Inflammatory macrophage treated with lipopolysaccharide for 4 hours (primary cell): ENCODE results near the gene GCKR.

Source experiments
- DNase-seq: peaks from one replicate; pipeline ENCODE4 v3.0.0-alpha.2; 2020

GCKR gene

GRCh38 chr2:27496357-27497287 is at the start of gene GCKR:
Gene GCKR (plus strand): TSS chr2:27496839. CDS start chr2:27496905, 66 bp downstream.
- peak; percentile 76 for DNase-seq

GRCh38 chr2:27448381-27448780 is 48.3 kb upstream of the GCKR start:
- no peak for DNase-seq

GRCh38 chr2:27451095-27451494 is 45.5 kb upstream of the GCKR start:
- no peak for DNase-seq

DNA sequence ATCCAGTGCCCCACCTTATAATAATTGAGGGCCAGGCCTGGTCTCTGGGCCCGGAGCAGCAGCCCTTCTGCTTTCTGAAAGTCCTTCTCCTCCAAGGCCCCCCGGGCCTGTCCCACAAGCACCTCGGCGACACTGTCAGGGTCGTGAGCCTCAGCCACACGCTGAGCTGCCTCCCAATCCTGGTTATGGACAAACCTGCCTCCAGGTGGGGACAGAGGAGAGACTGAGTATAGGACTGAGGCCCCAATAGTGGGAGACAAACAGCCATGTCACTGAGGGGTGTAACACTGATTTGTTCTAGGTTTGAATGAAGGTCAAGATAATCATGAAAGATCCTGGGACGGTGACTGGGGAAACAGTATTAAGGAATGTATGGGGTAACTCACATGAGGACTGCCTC is 42.7 kb upstream of the GCKR start:
- no peak for DNase-seq

- no peak for DNase-seq
These were observed 35.5 kb upstream of the GCKR start for GRCh38 chr2:27461118-27461517.

DNA sequence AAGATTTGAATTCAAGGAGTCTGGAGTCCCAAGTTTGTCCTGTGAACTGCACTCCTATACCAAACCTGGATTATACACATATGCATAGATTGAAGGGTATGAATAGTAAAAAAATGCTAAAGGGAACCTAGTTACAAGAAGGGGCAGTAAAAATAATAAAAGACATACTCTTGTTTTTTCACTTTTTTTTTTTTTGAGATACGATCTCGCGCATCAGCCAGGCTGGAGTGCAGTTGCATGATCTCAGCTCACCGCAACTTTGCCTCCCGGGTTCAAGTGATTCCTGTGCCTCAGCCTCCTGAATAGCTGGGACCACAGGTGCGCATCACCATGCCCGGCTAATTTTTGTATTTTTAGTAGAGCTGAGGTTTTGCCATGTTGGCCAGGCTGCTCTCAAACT is 32.2 kb upstream of the GCKR start:
- no peak for DNase-seq

GRCh38 chr2:27471961-27472360 is 24.7 kb upstream of the GCKR start:
- DNase-seq: no peak

GRCh38 chr2:27485496-27485895 is 11.1 kb upstream of the GCKR start:
- DNase-seq: no peak

GRCh38 chr2:27489118-27489497 is 7.5 kb upstream of the GCKR start:
- DNase-seq: no peak

DNA sequence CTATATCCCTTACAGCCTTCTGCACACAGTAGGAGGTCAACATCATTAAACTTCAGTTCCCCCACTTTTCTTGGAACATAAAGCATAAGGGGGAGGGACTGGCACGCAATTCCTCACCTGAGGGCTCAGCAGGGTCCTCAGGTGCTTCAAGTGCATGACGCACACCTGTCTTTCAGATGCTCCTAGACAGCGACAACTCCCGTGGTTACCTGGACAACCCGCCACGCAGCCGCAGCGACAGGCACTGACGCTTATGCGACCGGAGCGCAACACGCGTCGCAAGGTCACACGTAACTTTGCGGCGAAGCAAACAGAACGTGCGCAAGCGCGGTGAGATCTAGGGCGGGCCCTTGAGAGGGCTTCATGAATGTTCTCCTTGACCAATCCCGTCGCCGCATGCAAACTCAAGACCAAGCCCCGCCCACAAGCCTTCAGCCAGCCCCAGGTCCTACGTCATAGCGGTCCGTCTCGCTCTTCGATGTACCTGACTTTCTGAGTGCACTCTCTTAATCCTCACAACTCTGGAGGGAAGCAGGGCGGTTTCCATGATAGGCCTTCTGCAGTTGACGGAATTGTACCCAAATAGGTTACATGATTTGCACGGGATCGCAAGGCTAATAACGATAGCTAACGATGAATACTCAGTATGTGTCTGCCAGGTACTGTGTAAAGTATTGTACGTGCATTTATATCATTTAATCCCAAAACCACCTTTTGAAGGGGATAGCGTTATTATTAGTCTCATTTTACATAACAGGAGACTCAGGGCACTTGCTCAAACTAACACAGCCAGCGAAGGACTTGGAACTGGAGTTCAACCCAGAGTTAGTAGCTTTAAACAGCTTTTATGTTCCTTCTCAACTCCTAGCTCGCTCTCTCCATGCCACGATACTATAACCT is 6.9 kb upstream of the GCKR start, which contains the start of gene IFT172:
Gene IFT172, minus strand, starts transcription at position 246 of the 900 bp plus-strand sequence. Its CDS starts 90 bp downstream, at position 156.
- DNase-seq: peak; percentile 100

GRCh38 chr2:27492557-27492956 is 4.1 kb upstream of the GCKR start:
- DNase-seq: no peak

DNA sequence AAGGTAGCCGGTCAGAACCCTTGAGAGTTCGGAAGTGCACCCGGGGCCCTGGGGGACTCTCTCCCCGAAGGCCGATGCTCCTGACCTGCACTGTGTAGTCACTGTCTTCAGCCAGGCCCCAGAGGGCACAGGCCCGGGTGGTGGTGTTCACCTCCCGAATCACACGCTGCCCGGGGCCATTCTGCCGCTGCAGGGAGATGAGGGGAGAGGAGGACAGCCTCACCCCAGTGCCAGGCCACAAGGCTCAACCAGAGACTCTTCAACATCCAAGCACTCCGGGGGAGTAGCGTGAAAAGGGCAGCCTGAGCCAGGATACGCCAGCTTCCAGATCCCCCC is 2.7 kb upstream of the GCKR start:
- no peak for DNase-seq

- DNase-seq: no peak
These were observed 2.2 kb upstream of the GCKR start for GRCh38 chr2:27494284-27494943.

DNA sequence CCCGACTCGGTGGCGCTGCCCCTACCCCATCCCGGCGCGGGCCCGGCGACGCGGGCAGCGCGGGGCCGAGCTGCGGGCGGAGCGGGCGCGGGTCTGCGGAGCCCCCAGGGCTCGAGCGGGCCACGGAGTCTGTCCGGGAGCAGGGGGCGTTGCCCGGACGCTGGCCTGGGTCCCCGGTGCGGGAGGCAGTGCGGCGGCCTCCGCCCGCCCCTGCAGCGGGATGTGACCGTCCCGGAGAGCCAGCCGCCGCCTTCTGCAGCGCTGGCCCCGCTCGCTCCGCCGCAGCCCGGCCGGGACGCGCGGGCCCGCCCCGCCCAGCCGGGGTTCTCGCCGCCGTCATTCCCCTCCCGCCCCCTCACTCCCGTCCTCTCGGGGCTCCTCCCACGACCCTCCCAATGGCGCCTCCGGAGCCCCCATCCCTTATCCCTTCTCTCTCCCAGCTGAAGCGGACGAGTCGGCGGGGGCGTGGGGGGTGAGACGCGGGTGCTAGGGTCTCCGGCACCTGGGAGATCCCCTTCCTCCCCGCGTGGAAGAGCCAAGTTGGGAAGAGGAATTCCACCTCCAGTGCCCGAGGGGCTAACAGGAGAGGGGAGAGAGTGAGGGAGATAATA is 1.6 kb upstream of the GCKR start, which contains the start of gene FNDC4:
Gene FNDC4, minus strand, starts transcription at position 257 of the 611 bp plus-strand sequence. CDS start 521 bp downstream, outside the sequence.
- DNase-seq: peak; percentile 11

- peak; percentile 29 for DNase-seq
These were observed 741 bp upstream of the GCKR start for GRCh38 chr2:27495840-27496356.

- no peak for DNase-seq
These were observed 619 bp downstream of the GCKR start for GRCh38 chr2:27497288-27497627.

DNA sequence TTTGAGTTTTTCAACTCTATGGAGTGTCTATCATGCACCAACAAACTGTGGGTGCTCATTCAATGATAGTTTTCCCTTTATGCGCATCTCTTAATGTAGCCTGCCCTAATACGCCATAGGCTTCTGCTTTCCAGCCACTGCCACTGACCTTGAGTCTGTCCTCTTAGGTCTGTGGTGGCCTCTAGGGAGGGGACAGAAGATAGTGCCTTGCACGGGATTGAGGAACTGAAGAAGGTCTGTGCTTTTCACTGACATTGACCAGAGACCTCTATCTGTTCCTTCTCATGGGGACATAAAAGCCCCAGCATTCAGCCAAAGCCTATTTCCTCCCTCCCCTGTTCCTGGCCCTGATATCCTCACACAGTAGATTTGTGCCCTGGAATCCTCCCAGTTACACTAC is 2.3 kb downstream of the GCKR start:
- no peak for DNase-seq

- DNase-seq: no peak
These were observed 4.4 kb downstream of the GCKR start for GRCh38 chr2:27501042-27501441.

- DNase-seq: no peak
These were observed 5.5 kb downstream of the GCKR start for GRCh38 chr2:27502142-27502541.

- DNase-seq: no peak
These were observed 9.9 kb downstream of the GCKR start for GRCh38 chr2:27506587-27506986.

DNA sequence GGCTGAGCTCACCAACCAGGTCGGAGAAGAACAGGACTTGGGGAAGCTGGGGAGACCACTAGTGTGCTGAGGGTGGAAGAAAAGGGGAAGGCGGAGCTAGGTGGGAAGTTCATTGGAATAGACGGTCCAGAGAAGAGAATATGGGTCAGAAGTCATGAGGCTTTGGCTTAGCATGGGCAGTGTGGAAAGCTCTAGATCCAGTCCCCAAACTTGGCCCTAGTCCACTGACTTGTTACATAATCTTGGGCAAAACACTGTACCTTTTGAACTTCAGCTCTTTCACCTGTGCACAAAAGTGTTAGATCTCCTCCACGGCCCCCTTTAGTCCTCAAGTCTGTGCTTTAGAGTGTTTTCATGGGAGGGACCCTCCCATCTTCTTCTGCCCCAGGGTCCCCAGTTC is 10.7 kb downstream of the GCKR start:
- DNase-seq: no peak

GRCh38 chr2:27509326-27509725 is 12.7 kb downstream of the GCKR start:
- no peak for DNase-seq
